ENCODE data around the gene ZNF41.

Gene ZNF41

GRCh38 chrX:47484885-47485284 lies 1.9 kb upstream of the ZNF41 start:
- Histone ChIP-seq H3K9me3 (ENCODE audit: control insufficient read depth, insufficient read depth, low read length) (no peaks in the 10 kb centered on the region), H3K79me2 (ENCODE audit: control insufficient read depth, low read length) (peaks cover 48% of the 10 kb centered on the region), H3K4me3 (ENCODE audit: low read length) (peak overlapping the region; percentile 90), H4K20me1 (ENCODE audit: control insufficient read depth, insufficient read depth, low read depth, low read length) (no peaks in the 10 kb centered on the region), H3F3A (ENCODE audit: control insufficient read depth, insufficient read depth) (0 out of 2 replicates have a peak, but pooled peaks cover 7% of the 10 kb centered on the region), H3K4me1 (ENCODE audit: control insufficient read depth, low read length) (peaks cover 26% of the 10 kb centered on the region), H3K9me2 (replicated peaks; ENCODE audit: control insufficient read depth, low read length) (no peaks in the 10 kb centered on the region), H3K27me3 (ENCODE audit: control insufficient read depth, low read length) (no peaks in the 10 kb centered on the region), H3K27ac (ENCODE audit: low read depth, low read length) (no peak overlapping the region), H3K4me2 (ENCODE audit: low read length) (peak overlapping the region; percentile 92), H3K36me3 (ENCODE audit: control insufficient read depth, low read length) (no peaks in the 10 kb centered on the region; the same call in 1 of the 2 replicates)
- TF ChIP-seq, protein P1, sequence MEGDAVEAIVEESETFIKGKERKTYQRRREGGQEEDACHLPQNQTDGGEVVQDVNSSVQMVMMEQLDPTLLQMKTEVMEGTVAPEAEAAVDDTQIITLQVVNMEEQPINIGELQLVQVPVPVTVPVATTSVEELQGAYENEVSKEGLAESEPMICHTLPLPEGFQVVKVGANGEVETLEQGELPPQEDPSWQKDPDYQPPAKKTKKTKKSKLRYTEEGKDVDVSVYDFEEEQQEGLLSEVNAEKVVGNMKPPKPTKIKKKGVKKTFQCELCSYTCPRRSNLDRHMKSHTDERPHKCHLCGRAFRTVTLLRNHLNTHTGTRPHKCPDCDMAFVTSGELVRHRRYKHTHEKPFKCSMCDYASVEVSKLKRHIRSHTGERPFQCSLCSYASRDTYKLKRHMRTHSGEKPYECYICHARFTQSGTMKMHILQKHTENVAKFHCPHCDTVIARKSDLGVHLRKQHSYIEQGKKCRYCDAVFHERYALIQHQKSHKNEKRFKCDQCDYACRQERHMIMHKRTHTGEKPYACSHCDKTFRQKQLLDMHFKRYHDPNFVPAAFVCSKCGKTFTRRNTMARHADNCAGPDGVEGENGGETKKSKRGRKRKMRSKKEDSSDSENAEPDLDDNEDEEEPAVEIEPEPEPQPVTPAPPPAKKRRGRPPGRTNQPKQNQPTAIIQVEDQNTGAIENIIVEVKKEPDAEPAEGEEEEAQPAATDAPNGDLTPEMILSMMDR (IDR thresholded peaks at IDR 0.05; ENCODE audit: low read depth, low read length, poor library complexity, severe bottlenecking): no peak
- no peak for TF ChIP-seq EZH2phosphoT487 (IDR thresholded peaks at IDR 0.05; ENCODE audit: borderline replicate concordance, low read length)

GRCh38 chrX:47483306-47484268 lies 565 bp upstream of the ZNF41 start:
- Histone ChIP-seq H3K9me2 (replicated peaks; ENCODE audit: control insufficient read depth, low read length) (no peaks in the 10 kb centered on the region), H3K36me3 (ENCODE audit: control insufficient read depth, low read length) (no peaks in the 10 kb centered on the region; the same call in 1 of the 2 replicates), H3K9me3 (ENCODE audit: control insufficient read depth, insufficient read depth, low read length) (no peaks in the 10 kb centered on the region), H3K4me3 (ENCODE audit: low read length) (peak overlapping the region; percentile 90), H3F3A (ENCODE audit: control insufficient read depth, insufficient read depth) (0 out of 2 replicates have a peak, but pooled peaks cover 7% of the 10 kb centered on the region), H4K20me1 (ENCODE audit: control insufficient read depth, insufficient read depth, low read depth, low read length) (no peaks in the 10 kb centered on the region), H3K27me3 (ENCODE audit: control insufficient read depth, low read length) (no peaks in the 10 kb centered on the region), H3K27ac (ENCODE audit: low read depth, low read length) (peak overlapping the region; percentile 74), H3K4me2 (ENCODE audit: low read length) (peak overlapping the region; percentile 92), H3K79me2 (ENCODE audit: control insufficient read depth, low read length) (peaks cover 60% of the 10 kb centered on the region), H3K4me1 (ENCODE audit: control insufficient read depth, low read length) (peaks cover 26% of the 10 kb centered on the region)
- TF ChIP-seq EZH2phosphoT487 (IDR thresholded peaks at IDR 0.05; ENCODE audit: borderline replicate concordance, low read length): no peak
- TF ChIP-seq, protein P1 (IDR thresholded peaks at IDR 0.05; ENCODE audit: low read depth, low read length, poor library complexity, severe bottlenecking): no peak

GRCh38 chrX:47482065-47482511 lies 934 bp downstream of the ZNF41 start:
- peak overlapping the region; percentile 92 for H3K4me2 ChIP-seq (ENCODE audit: low read length)
- H3F3A ChIP-seq (ENCODE audit: control insufficient read depth, insufficient read depth): 0 out of 2 replicates have a peak, but pooled peaks cover 7% of the 10 kb centered on the region
- H3K27ac ChIP-seq (ENCODE audit: low read depth, low read length): peak overlapping the region; percentile 28; the same call in 1 of the 2 replicates
- peaks cover 26% of the 10 kb centered on the region for H3K4me1 ChIP-seq (ENCODE audit: control insufficient read depth, low read length)
- H3K4me3 ChIP-seq (ENCODE audit: low read length): peak overlapping the region; percentile 90
- no peaks in the 10 kb centered on the region for H3K9me2 ChIP-seq (replicated peaks; ENCODE audit: control insufficient read depth, low read length)
- H3K36me3 ChIP-seq (ENCODE audit: control insufficient read depth, low read length): no peaks in the 10 kb centered on the region; the same call in 1 of the 2 replicates
- no peak for TF ChIP-seq EZH2phosphoT487 (IDR thresholded peaks at IDR 0.05; ENCODE audit: borderline replicate concordance, low read length)
- TF ChIP-seq, protein P1 (IDR thresholded peaks at IDR 0.05; ENCODE audit: low read depth, low read length, poor library complexity, severe bottlenecking): no peak
- no peaks in the 10 kb centered on the region for H3K27me3 ChIP-seq (ENCODE audit: control insufficient read depth, low read length)
- no peaks in the 10 kb centered on the region for H4K20me1 ChIP-seq (ENCODE audit: control insufficient read depth, insufficient read depth, low read depth, low read length)
- peaks cover 74% of the 10 kb centered on the region for H3K79me2 ChIP-seq (ENCODE audit: control insufficient read depth, low read length)
- H3K9me3 ChIP-seq (ENCODE audit: control insufficient read depth, insufficient read depth, low read length): no peaks in the 10 kb centered on the region
